AG04450 (cell line): ENCODE data around the gene BAZ2B. TPM values are rescaled to one million over a fixed set of nuclear protein-coding genes. Genes with fewer than 3 reads are reported as not detected.
A peak's percentile ranks its signal among the peaks of the same experiment; 100 is the strongest.

Source experiments
- CTCF ChIA-PET: fragments of 300-600, 350-600 bp; formaldehyde crosslinking; extraction: SDS; loops from one replicate; lab custom pipeline; 2022; ENCODE audit warnings: antibody characterized with exemption, inconsistent platforms; lab: Charles Lee
- POLR2A ChIA-PET: fragments of 350-600 bp; formaldehyde crosslinking; extraction: SDS; loops from one replicate; lab custom pipeline; 2021; ENCODE audit warnings: antibody characterized with exemption, inconsistent platforms; lab: Yijun Ruan, JAX
- DNase-seq: peaks from one replicate; pipeline ENCODE4 v3.0.0-alpha.2; 2011; ENCODE audit warnings: low read depth, low spot score
- H3K27ac ChIP-seq: one replicate; pipeline ENCODE4 v1.5.1; 2012; ENCODE audit warnings: low read depth, low read length, control low read depth
- H3K27me3 ChIP-seq: one replicate; pipeline ENCODE4 v1.6.0; 2012; ENCODE audit warnings: low read length; ENCODE audit not compliant: control insufficient read depth, insufficient read depth
- H3K4me3 ChIP-seq: 2 replicates; pipeline ENCODE4 v1.5.1; 2011; ENCODE audit warnings: mild to moderate bottlenecking, low read depth, low read length, control low read depth
- H3K9me3 ChIP-seq: 2 replicates; pipeline ENCODE4 v1.5.1; 2012; ENCODE audit warnings: low read length; ENCODE audit not compliant: control insufficient read depth, insufficient read depth
- polyA plus RNA-seq: library from polyadenylated mRNA; depleted of rRNA; stranded (reverse); fragments of >200 nt; gene quantifications from 2 replicates; pipeline ENCODE4 v1.2.3, GENCODE V29; 2011
- TF ChIP-seq, protein P1 (sequence below): IDR thresholded peaks from 2 replicates; pipeline ENCODE4 v1.5.1; 2011; ENCODE audit warnings: low read depth, low read length, control low read depth, inconsistent platforms

BAZ2B gene
- polyA plus RNA-seq, 1 experiment: 44.7 TPM

DNA sequence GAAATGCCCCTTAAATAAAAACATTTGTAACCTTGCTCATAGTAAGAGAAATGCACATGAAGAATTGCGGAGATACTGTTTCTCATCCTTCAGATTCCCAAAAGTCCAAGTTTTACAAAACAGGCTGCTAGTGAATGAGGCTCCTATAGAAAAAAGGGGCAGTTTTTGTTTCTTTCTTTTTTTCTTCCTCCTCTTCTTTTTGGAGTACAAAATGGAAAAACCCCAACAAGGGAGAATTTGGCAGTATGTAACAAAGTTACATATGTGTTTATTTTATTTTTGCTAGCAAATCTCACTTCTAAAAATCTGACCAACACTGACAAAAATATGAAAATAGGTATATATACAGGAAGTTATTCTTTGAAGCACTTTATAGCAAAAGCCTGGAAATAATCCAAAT is 7.1 kb upstream of the BAZ2B start:
- H3K9me3 ChIP-seq: no peaks in the 10 kb centered on the region
- H3K27me3 ChIP-seq: no peaks in the 10 kb centered on the region
- no peak overlapping the region for H3K27ac ChIP-seq
- ChIA-PET POLR2A (no interaction called here), CTCF (no interaction called here)
- no peak overlapping the region for H3K4me3 ChIP-seq
- no peak for DNase-seq
- TF ChIP-seq, protein P1, sequence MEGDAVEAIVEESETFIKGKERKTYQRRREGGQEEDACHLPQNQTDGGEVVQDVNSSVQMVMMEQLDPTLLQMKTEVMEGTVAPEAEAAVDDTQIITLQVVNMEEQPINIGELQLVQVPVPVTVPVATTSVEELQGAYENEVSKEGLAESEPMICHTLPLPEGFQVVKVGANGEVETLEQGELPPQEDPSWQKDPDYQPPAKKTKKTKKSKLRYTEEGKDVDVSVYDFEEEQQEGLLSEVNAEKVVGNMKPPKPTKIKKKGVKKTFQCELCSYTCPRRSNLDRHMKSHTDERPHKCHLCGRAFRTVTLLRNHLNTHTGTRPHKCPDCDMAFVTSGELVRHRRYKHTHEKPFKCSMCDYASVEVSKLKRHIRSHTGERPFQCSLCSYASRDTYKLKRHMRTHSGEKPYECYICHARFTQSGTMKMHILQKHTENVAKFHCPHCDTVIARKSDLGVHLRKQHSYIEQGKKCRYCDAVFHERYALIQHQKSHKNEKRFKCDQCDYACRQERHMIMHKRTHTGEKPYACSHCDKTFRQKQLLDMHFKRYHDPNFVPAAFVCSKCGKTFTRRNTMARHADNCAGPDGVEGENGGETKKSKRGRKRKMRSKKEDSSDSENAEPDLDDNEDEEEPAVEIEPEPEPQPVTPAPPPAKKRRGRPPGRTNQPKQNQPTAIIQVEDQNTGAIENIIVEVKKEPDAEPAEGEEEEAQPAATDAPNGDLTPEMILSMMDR: no peak

DNA sequence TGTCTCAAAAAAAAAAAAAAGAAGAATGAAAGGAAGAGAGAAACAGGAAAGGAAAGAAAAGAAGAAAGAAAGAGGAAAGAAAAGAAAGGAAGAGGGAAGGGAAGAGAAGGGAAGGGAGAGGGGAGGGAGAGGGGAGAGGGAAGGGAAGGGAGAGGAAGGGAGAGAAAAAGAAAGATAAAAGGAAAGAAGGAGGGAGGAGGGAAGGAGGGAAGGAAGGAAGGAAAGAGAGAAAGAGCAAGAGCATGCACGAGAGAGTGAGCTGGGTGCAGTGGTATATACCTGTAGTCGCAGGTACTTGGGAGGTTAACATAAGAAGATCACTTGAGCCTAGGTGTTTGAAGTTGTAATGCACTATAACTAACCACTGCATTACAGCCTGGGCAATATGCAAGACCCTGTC is 6.6 kb upstream of the BAZ2B start:
- TF ChIP-seq, protein P1: no peak
- CTCF ChIA-PET: no interaction called here
- Histone ChIP-seq H3K27me3 (no peaks in the 10 kb centered on the region), H3K4me3 (no peak overlapping the region), H3K27ac (no peak overlapping the region), H3K9me3 (no peaks in the 10 kb centered on the region)
- POLR2A ChIA-PET: no interaction called here
- no peak for DNase-seq

DNA sequence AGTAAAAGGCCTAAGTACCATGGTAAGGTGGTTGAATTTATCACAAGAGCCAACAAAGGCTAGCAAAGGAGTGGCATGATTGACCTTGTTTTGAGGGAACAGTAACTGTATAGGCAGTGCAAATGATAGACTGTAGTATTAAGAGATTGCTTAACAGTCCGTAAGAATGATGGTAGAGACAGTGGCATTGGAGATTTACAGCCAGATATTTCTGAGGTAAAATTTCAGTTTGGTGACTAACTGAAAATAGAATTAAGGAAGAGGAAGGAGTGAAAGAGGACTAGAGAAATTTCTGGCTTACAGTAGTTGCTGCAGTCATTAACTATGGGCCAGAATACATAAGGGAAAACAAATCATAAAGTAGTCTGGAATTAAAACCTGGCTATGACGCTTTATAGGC is 4.4 kb upstream of the BAZ2B start:
- H3K9me3 ChIP-seq: no peaks in the 10 kb centered on the region
- no peak overlapping the region for H3K27ac ChIP-seq
- TF ChIP-seq, protein P1: no peak
- H3K27me3 ChIP-seq: no peaks in the 10 kb centered on the region
- ChIA-PET CTCF (no interaction called here), POLR2A (no interaction called here)
- no peak overlapping the region for H3K4me3 ChIP-seq
- no peak for DNase-seq

DNA sequence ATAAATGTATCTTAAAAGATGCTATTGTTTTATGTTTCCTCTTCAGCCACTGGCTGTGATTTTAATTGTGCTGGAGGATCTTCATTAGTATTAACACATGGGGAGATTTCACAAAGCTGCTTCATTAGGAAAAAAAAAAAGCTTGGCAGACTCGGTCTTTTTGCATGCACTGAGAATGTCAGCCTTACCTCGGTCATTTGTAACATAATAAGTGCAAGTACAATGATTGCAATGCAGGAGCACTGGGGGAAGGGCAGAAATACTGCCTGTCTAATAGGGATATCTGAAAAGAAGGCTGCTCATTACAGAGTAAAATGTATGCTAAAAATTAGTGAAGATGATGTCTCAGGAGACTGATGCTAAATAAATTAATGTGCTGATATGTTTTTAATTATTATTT is 1.3 kb upstream of the BAZ2B start:
- Histone ChIP-seq H3K27ac (no peak overlapping the region), H3K9me3 (no peaks in the 10 kb centered on the region), H3K4me3 (peak overlapping the region; percentile 79), H3K27me3 (no peaks in the 10 kb centered on the region)
- ChIA-PET POLR2A (interaction anchor here (0.6 to 3.5 kb wide), 2 partner anchors 95 to 98 kb away, joined by 5 to 46 read pairs; partner anchors contain the start of gene MARCHF7), CTCF (interaction anchor here (1.5 kb wide), 1 partner anchor 60 kb away, joined by 3 read pairs; no protein-coding TSS in a partner anchor)
- DNase-seq: no peak
- TF ChIP-seq, protein P1: no peak

DNA sequence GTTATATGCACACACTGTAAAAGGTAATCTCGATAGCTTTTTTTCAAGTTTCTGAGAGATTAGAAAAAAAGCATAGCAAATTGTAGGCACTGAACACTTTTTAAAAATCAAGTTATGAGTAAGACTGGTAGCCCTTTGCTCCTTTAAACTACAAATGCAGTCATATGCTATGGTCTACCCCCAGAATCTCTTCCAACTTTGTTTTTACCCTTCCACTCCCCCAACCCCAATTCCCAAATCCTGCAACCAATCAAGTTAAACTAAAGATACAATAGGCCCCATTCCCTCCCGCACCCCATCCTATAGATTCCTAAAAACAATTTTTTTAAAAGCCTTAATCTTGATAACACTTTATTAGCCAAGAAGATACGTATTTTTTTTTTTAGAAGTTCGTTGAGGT is 752 bp upstream of the BAZ2B start:
- Histone ChIP-seq H3K4me3 (peak overlapping the region; percentile 79), H3K9me3 (no peaks in the 10 kb centered on the region), H3K27ac (no peak overlapping the region), H3K27me3 (no peaks in the 10 kb centered on the region)
- ChIA-PET CTCF (interaction anchor here (1.5 kb wide), 1 partner anchor 60 kb away, joined by 3 read pairs; no protein-coding TSS in a partner anchor), POLR2A (interaction anchor here (0.9 to 3.5 kb wide), 2 partner anchors 93 to 96 kb away, joined by 4 to 46 read pairs; partner anchors contain the start of gene MARCHF7)
- DNase-seq: no peak
- TF ChIP-seq, protein P1: no peak
